WTC11 (cell line): ENCODE data around the gene IFNA1. TPM values are rescaled to one million over a fixed set of nuclear protein-coding genes. Genes with fewer than 3 reads are reported as not detected.

Experiments
- ATAC-seq: fragments of 200-7000 bp; cut with Tn5 transposase; 2 replicates; pipeline ENCODE4 v1.10.0; 2021; ENCODE audit warnings: mild to moderate bottlenecking, moderate library complexity
- CTCF ChIA-PET: fragments of 300-600 bp; sonication (Branson Sonifier 250); formaldehyde crosslinking; loops from one replicate; lab custom pipeline; 2021; ENCODE audit warnings: antibody characterized with exemption; lab: Charles Lee
- POLR2A ChIA-PET: fragments of 350-600 bp; sonication (Branson Sonifier 250); formaldehyde crosslinking; loops from one replicate; lab custom pipeline; 2021; ENCODE audit warnings: antibody characterized with exemption; lab: Charles Lee
- DNase-seq: peaks from one replicate; pipeline ENCODE4 v3.0.0; 2021; ENCODE audit warnings: low spot score
- H3K27ac Mint-ChIP-seq: 2 replicates; pipeline ENCODE4 v1.8.0; 2021; ENCODE audit warnings: mixed read lengths
- H3K27me3 Mint-ChIP-seq: 2 replicates; pipeline ENCODE4 v1.8.0; 2021; ENCODE audit warnings: low read depth, mild to moderate bottlenecking, moderate library complexity, mixed read lengths
- H3K36me3 Mint-ChIP-seq: 2 replicates; pipeline ENCODE4 v1.8.0; 2021; ENCODE audit warnings: mixed read lengths
- H3K4me1 Mint-ChIP-seq: 2 replicates; pipeline ENCODE4 v1.8.0; 2022; ENCODE audit warnings: mixed read lengths
- H3K4me3 Mint-ChIP-seq: 2 replicates; pipeline ENCODE4 v1.8.0; 2021; ENCODE audit warnings: mild to moderate bottlenecking, moderate library complexity, mixed read lengths
- H3K9me3 Mint-ChIP-seq: 2 replicates; pipeline ENCODE4 v1.8.0; 2021; ENCODE audit warnings: mixed read lengths
- CBFB ChIP-seq: sonication (generic); formaldehyde crosslinking; IDR thresholded peaks from 2 replicates; pipeline ENCODE4 v1.8.1; 2022; ENCODE audit warnings: mild to moderate bottlenecking, low read depth, missing genetic modification reagents
- CREB1 ChIP-seq: sonication (generic); formaldehyde crosslinking; IDR thresholded peaks from 2 replicates; pipeline ENCODE4 v1.8.0; 2023; ENCODE audit warnings: mild to moderate bottlenecking, missing genetic modification reagents
- CREM ChIP-seq: sonication (generic); formaldehyde crosslinking; IDR thresholded peaks from 2 replicates; pipeline ENCODE4 v1.8.1; 2022; ENCODE audit warnings: mild to moderate bottlenecking, missing genetic modification reagents, moderate library complexity
- ETV6 ChIP-seq: sonication (generic); formaldehyde crosslinking; IDR thresholded peaks from 2 replicates; pipeline ENCODE4 v1.8.1; 2022; ENCODE audit warnings: mild to moderate bottlenecking, missing genetic modification reagents
- JUN ChIP-seq: sonication (generic); formaldehyde crosslinking; IDR thresholded peaks from 2 replicates; pipeline ENCODE4 v1.8.0; 2023; ENCODE audit warnings: mild to moderate bottlenecking, missing genetic modification reagents
- KAT7 ChIP-seq: sonication (generic); formaldehyde crosslinking; IDR thresholded peaks from 2 replicates; pipeline ENCODE4 v1.8.1; 2023; ENCODE audit warnings: missing genetic modification reagents, mild to moderate bottlenecking, borderline replicate concordance
- MXD4 ChIP-seq: fragments of 250-450 bp; sonication (Bioruptor Pico); IDR thresholded peaks from 2 replicates; pipeline ENCODE4 v1.8.0; 2021; ENCODE audit warnings: mild to moderate bottlenecking, moderate library complexity, borderline replicate concordance
- MYBL2 ChIP-seq: sonication (generic); formaldehyde crosslinking; IDR thresholded peaks from 2 replicates; pipeline ENCODE4 v1.8.1; 2023; ENCODE audit warnings: mild to moderate bottlenecking, moderate library complexity, missing genetic modification reagents
- NFE2L1 ChIP-seq: sonication (generic); formaldehyde crosslinking; IDR thresholded peaks from 2 replicates; pipeline ENCODE4 v1.8.1; 2023; ENCODE audit warnings: missing genetic modification reagents
- NR1H2 ChIP-seq: sonication (generic); formaldehyde crosslinking; IDR thresholded peaks from 2 replicates; pipeline ENCODE4 v1.9.0; 2021; ENCODE audit warnings: mild to moderate bottlenecking, moderate library complexity, missing genetic modification reagents
- OVOL2 ChIP-seq: fragments of 250-450 bp; sonication (Bioruptor Pico); IDR thresholded peaks from 2 replicates; pipeline ENCODE4 v1.9.0; 2021; ENCODE audit warnings: mild to moderate bottlenecking, borderline replicate concordance
- SMAD3 ChIP-seq: sonication (generic); formaldehyde crosslinking; IDR thresholded peaks from 2 replicates; pipeline ENCODE4 v1.8.0; 2022; ENCODE audit warnings: missing genetic modification reagents, mild to moderate bottlenecking, borderline replicate concordance
- TEAD4 ChIP-seq: sonication (generic); formaldehyde crosslinking; IDR thresholded peaks from 2 replicates; pipeline ENCODE4 v1.8.0; 2022; ENCODE audit warnings: mild to moderate bottlenecking, missing genetic modification reagents
- ZNF138 ChIP-seq: sonication (generic); formaldehyde crosslinking; conservative IDR thresholded peaks from 2 replicates; pipeline ENCODE4 v1.8.1; 2022; ENCODE audit warnings: mild to moderate bottlenecking, moderate library complexity, missing genetic modification reagents
- ZNF263 ChIP-seq: sonication (generic); formaldehyde crosslinking; IDR thresholded peaks from 2 replicates; pipeline ENCODE4 v1.8.1; 2022; ENCODE audit warnings: low read depth, mild to moderate bottlenecking, moderate library complexity, missing genetic modification reagents
- ZNF317 ChIP-seq: sonication (generic); formaldehyde crosslinking; IDR thresholded peaks from 2 replicates; pipeline ENCODE4 v1.8.1; 2023; ENCODE audit warnings: low read depth, mild to moderate bottlenecking, moderate library complexity, missing genetic modification reagents, borderline replicate concordance
- total RNA-seq: library from RNA; stranded (reverse); gene quantifications from 3 replicates; pipeline ENCODE4 v1.2.3, GENCODE V29; 2021
- TF ChIP-seq, protein P1 (sequence below): fragments of 250-450 bp; sonication (Bioruptor Pico); IDR thresholded peaks from 2 replicates; pipeline ENCODE4 v2.1.2; 2022; ENCODE audit warnings: mild to moderate bottlenecking, moderate library complexity
- TF ChIP-seq, protein P2 (sequence below): fragments of 250-450 bp; sonication (Bioruptor Pico); IDR thresholded peaks from 2 replicates; pipeline ENCODE4 v1.8.0; 2021; ENCODE audit warnings: mild to moderate bottlenecking
- TF ChIP-seq, protein P3 (sequence below): fragments of 250-450 bp; sonication (Bioruptor Pico); IDR thresholded peaks from 2 replicates; pipeline ENCODE4 v1.9.0; 2021; ENCODE audit warnings: mild to moderate bottlenecking
- TF ChIP-seq, protein P4 (sequence below): fragments of 250-450 bp; sonication (Bioruptor Pico); conservative IDR thresholded peaks from 2 replicates; pipeline ENCODE4 v1.9.0; 2021; ENCODE audit warnings: mild to moderate bottlenecking
- TF ChIP-seq, protein P5 (sequence below): fragments of 250-450 bp; sonication (Bioruptor Pico); IDR thresholded peaks from 2 replicates; pipeline ENCODE4 v1.9.0; 2021; ENCODE audit warnings: mild to moderate bottlenecking, borderline replicate concordance

The IFNA1 gene
- total RNA-seq, 1 experiment from 2014 or later, result not detected

DNA sequence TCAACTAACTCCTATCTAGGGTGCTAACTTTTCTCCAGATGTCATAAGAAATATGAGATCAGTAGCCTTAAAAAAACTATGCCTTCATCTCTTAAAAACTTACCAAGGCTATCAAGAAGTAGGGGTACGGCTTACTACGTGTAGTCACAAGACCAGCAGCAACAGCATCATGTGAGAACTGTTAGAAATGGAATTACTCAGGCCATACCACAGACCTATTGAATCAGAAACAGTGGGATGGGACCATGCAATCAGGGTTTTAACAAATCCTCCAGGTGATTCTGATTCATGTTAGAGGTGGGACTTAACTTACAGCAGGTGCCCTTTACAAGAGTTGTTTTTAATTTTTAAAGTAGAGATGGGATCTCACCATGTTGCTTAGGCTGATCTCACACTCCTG lies 37.2 kb downstream of the IFNA1 start:
- Mint-ChIP-seq H3K27me3 (no peaks in the 10 kb centered on the region), H3K36me3 (no peaks in the 10 kb centered on the region), H3K9me3 (no peaks in the 10 kb centered on the region), H3K4me3 (no peak overlapping the region), H3K4me1 (no peaks in the 10 kb centered on the region), H3K27ac (no peak overlapping the region)
- TF ChIP-seq ZNF263 (no peak), CREM (CRISPR knock-in tag) (no peak), SMAD3 (no peak), MXD4 (CRISPR knock-in tag) (no peak), JUN (no peak), NR1H2 (no peak), TEAD4 (CRISPR knock-in tag) (no peak), CBFB (CRISPR knock-in tag) (no peak), ZNF317 (CRISPR knock-in tag) (no peak), CREB1 (CRISPR knock-in tag) (no peak)
- ATAC-seq, result no peak
- POLR2A ChIA-PET, result no interaction called here
- DNase-seq, result no peak
- CTCF ChIA-PET, result no interaction called here

DNA sequence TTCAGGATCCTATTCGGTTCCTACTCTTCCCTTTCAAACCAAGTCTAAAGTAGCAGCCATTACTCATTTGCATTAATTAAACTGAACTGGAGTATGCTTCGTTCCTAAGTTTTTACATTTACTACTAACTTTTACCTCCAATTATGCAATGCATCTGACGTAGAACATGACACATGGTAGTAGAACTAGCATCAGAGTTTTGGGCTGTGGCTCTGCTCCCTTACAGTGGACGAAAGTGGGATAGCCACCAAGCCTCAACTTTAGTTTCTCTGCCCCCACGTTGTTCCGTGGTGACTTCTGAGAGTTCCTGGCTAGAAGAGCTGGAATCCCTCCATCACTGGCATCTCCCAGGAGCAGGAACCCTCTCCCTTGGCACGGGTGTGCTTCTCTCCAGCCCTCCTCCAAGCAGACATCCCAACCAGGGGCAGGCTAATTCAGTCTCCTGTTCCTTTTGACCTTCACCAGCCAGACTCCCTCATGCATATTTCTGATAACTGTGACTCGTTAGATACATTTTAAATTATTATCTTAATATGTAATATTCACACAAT lies 39.0 kb downstream of the IFNA1 start:
- H3K27me3 Mint-ChIP-seq, result no peaks in the 10 kb centered on the region
- H3K36me3 Mint-ChIP-seq, result no peaks in the 10 kb centered on the region
- POLR2A ChIA-PET, result no interaction called here
- no peaks in the 10 kb centered on the region for H3K4me1 Mint-ChIP-seq
- TF ChIP-seq, protein P1, sequence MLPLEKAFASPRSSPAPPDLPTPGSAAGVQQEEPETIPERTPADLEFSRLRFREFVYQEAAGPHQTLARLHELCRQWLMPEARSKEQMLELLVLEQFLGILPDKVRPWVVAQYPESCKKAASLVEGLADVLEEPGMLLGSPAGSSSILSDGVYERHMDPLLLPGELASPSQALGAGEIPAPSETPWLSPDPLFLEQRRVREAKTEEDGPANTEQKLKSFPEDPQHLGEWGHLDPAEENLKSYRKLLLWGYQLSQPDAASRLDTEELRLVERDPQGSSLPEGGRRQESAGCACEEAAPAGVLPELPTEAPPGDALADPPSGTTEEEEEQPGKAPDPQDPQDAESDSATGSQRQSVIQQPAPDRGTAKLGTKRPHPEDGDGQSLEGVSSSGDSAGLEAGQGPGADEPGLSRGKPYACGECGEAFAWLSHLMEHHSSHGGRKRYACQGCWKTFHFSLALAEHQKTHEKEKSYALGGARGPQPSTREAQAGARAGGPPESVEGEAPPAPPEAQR (CRISPR knock-in tag), result no peak
- TF ChIP-seq TEAD4 (CRISPR knock-in tag) (no peak), ZNF138 (CRISPR knock-in tag) (no peak), JUN (no peak)
- TF ChIP-seq, protein P2, sequence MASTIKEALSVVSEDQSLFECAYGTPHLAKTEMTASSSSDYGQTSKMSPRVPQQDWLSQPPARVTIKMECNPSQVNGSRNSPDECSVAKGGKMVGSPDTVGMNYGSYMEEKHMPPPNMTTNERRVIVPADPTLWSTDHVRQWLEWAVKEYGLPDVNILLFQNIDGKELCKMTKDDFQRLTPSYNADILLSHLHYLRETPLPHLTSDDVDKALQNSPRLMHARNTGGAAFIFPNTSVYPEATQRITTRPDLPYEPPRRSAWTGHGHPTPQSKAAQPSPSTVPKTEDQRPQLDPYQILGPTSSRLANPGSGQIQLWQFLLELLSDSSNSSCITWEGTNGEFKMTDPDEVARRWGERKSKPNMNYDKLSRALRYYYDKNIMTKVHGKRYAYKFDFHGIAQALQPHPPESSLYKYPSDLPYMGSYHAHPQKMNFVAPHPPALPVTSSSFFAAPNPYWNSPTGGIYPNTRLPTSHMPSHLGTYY (CRISPR knock-in tag), result no peak
- H3K27ac Mint-ChIP-seq, result no peak overlapping the region
- H3K9me3 Mint-ChIP-seq, result no peaks in the 10 kb centered on the region
- no peak for ATAC-seq
- CTCF ChIA-PET, result interaction anchor here (0.5 kb wide), 1 partner anchor 160 kb away, joined by 4 read pairs; no protein-coding TSS in a partner anchor
- no peak for DNase-seq
- no peak overlapping the region for H3K4me3 Mint-ChIP-seq

DNA sequence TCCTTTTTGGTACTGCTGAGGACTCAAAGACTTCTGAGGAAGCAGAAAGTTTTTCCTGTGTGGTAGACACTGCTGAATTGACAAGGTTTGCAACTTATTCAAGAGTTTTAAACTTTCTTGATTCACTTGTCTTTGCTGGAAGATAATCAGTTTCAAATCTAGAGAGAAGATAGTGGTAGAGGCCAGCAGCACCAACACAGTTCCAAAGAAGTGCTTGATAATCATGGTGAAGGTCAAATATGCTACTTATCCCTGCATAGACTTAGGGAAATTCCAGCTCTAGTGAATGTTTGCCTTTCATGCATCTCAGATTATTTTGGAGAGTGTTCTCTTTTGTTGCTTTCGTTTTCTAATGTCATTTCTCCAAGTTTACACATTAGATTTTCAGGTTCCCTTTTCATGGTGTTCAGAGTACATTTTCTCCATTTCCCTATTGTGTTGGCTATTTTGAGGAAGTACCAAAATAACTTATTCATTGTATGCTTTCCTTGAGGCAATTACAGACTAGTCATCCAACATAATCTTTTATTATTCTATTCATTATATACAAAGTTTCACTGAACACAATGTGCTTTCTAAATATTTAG lies 41.3 kb downstream of the IFNA1 start:
- Mint-ChIP-seq H3K4me3 (no peak overlapping the region), H3K27me3 (no peaks in the 10 kb centered on the region), H3K4me1 (peaks cover 4% of the 10 kb centered on the region), H3K27ac (no peak overlapping the region), H3K36me3 (no peaks in the 10 kb centered on the region), H3K9me3 (no peaks in the 10 kb centered on the region)
- ATAC-seq, result no peak
- POLR2A ChIA-PET, result no interaction called here
- DNase-seq, result no peak
- CTCF ChIA-PET, result interaction anchor here (1.7 kb wide), 1 partner anchor 16 kb away, joined by 4 read pairs; no protein-coding TSS in a partner anchor
- no peak for TF ChIP-seq MYBL2 (CRISPR knock-in tag)
- TF ChIP-seq KAT7, result no peak
- TF ChIP-seq ETV6 (CRISPR knock-in tag), result no peak
- TF ChIP-seq, protein P3, sequence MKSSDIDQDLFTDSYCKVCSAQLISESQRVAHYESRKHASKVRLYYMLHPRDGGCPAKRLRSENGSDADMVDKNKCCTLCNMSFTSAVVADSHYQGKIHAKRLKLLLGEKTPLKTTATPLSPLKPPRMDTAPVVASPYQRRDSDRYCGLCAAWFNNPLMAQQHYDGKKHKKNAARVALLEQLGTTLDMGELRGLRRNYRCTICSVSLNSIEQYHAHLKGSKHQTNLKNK, result no peak
- TF ChIP-seq, protein P4, sequence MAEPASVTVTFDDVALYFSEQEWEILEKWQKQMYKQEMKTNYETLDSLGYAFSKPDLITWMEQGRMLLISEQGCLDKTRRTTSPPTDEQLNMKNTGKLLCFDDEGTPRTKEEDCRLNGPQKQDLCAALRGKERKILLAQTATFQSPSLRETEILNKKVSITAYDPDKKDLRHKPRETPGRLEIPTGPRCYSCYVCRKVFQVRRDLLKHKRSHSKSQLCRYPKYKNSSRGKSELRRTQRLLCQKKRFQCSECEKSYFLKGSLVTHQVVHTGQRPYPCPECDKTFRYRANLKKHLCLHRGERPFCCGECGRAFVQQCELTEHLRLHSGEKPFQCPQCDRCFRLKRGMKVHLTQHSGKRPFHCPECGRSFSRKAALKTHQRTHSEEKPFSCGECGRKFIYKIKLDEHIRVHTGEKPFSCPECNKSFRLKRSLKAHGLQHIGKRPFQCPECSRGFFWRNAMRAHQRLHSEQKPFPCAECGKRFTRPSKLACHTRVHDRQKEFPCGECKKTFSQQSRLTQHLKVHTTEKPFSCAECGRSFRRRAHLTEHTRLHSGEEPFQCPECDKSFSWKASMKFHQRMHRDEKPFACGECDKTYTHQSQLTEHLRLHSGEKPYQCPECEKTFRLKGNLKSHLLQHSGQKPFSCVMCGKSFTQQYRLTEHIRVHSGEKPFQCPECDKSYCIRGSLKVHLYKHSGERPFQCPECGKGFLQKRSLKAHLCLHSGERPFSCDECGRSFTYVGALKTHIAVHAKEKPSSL (CRISPR knock-in tag), result no peak
- no peak for TF ChIP-seq ZNF138 (CRISPR knock-in tag)
- no peak for TF ChIP-seq NFE2L1 (CRISPR knock-in tag)
- TF ChIP-seq, protein P2 (CRISPR knock-in tag), result no peak
- TF ChIP-seq, protein P5, sequence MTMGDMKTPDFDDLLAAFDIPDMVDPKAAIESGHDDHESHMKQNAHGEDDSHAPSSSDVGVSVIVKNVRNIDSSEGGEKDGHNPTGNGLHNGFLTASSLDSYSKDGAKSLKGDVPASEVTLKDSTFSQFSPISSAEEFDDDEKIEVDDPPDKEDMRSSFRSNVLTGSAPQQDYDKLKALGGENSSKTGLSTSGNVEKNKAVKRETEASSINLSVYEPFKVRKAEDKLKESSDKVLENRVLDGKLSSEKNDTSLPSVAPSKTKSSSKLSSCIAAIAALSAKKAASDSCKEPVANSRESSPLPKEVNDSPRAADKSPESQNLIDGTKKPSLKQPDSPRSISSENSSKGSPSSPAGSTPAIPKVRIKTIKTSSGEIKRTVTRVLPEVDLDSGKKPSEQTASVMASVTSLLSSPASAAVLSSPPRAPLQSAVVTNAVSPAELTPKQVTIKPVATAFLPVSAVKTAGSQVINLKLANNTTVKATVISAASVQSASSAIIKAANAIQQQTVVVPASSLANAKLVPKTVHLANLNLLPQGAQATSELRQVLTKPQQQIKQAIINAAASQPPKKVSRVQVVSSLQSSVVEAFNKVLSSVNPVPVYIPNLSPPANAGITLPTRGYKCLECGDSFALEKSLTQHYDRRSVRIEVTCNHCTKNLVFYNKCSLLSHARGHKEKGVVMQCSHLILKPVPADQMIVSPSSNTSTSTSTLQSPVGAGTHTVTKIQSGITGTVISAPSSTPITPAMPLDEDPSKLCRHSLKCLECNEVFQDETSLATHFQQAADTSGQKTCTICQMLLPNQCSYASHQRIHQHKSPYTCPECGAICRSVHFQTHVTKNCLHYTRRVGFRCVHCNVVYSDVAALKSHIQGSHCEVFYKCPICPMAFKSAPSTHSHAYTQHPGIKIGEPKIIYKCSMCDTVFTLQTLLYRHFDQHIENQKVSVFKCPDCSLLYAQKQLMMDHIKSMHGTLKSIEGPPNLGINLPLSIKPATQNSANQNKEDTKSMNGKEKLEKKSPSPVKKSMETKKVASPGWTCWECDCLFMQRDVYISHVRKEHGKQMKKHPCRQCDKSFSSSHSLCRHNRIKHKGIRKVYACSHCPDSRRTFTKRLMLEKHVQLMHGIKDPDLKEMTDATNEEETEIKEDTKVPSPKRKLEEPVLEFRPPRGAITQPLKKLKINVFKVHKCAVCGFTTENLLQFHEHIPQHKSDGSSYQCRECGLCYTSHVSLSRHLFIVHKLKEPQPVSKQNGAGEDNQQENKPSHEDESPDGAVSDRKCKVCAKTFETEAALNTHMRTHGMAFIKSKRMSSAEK, result no peak
- TF ChIP-seq CREM (CRISPR knock-in tag), result no peak
- no peak for TF ChIP-seq OVOL2
